HS-27A (cell line): ENCODE measurements around the gene ZNF420.
"Not testable (repeated sequence)": the region's sequence is repeated elsewhere in the genome, so short reads cannot be mapped to it uniquely, and the experiment has no call there.

Source experiments
- DNase-seq: peaks from one replicate; pipeline ENCODE4 v3.0.0-alpha.2; 2012; ENCODE audit warnings: low read depth, missing footprints

Gene ZNF420

GRCh38 chr19:37077934-37078716 is at the start of gene ZNF420:
TSS of gene ZNF420 (plus strand) at chr19:37078433. CDS start at chr19:37089119, 10,686 bp downstream.
- peak; percentile 97 for DNase-seq

DNA sequence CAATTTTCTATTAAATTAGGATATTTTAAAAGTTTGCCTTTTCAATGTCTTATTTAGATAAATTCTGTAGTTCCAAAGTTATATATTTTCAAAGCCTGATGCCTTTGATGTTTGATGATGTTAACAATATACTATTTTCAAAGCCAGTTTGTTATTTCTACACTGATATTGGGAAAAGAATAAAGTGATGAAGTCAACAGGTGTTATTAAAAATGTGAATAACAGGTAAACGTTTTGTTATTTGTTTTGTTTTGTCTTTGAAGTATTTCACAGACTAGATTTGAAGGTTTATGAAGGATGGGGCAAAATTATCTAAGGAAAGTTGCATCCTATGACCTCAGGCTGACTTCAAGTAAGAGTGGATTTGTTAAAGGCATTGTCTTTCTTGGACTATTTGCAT is 33.1 kb upstream of the ZNF420 start:
- no peak for DNase-seq

DNA sequence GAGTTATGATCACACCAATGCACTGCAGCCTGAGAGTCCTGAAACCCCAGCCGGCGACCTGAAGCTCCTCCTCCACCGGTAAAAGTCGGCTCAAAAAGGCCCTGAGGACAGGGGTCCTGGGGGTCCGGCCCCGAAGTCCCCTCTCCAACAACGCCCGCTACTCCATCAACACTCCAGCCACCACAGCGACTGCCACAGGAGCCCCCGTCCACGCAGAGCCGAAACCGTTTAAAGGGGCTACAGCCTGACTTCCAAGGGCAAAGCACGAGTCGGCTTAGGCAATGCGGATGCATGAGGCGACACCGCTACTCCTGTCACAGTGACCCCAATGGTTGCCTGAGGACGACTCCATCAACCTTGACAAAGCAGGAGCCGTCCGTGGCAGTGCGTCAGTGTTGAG is 22.9 kb upstream of the ZNF420 start:
- no peak for DNase-seq

GRCh38 chr19:37056776-37057175 is 21.5 kb upstream of the ZNF420 start:
- no peak for DNase-seq

- no peak for DNase-seq
Observed at GRCh38 chr19:37059142-37059541, 19.1 kb upstream of the ZNF420 start.

DNA sequence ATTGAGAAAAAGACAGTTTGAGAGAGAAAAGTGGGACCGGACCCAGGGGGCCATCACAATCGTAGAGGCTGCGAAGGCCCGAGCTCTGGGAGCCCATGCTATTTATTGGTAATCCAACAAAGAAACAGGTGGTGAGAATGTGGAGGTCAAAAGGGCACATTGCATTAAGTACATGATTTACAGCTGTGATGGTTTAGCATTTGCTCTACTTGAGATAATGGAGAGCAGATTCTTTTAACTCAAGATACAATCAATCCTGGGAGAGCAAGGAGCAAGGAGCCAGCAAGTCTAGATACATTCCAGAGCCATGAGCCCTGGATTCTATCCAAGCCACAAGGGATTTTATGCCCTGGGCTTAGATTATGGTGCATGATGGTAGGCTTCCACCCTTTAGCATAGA is 13.3 kb upstream of the ZNF420 start:
- not testable (repeated sequence) for DNase-seq

DNA sequence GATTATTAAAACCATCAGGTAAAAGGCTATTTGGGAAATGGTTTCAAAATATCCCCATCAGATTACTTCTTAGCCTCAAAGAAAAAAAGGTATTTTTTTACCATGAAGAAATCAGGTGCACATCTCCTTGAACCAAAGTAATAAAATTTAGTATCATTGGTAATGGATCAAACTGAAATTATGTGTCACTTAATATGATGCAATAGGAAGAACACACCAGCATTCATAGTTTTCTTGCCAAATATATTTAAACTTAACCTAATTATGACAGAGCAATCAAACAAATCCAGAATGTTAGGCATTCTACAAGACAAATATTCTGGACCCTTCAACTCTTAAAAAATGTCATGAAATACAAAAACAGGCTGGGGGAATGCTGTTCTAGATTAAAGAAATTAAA is 4.1 kb upstream of the ZNF420 start:
- no peak for DNase-seq

- no peak for DNase-seq
Observed at GRCh38 chr19:37074819-37075362, 3.3 kb upstream of the ZNF420 start.

GRCh38 chr19:37076524-37076923 is 1.7 kb upstream of the ZNF420 start:
- DNase-seq: not testable (repeated sequence)

DNA sequence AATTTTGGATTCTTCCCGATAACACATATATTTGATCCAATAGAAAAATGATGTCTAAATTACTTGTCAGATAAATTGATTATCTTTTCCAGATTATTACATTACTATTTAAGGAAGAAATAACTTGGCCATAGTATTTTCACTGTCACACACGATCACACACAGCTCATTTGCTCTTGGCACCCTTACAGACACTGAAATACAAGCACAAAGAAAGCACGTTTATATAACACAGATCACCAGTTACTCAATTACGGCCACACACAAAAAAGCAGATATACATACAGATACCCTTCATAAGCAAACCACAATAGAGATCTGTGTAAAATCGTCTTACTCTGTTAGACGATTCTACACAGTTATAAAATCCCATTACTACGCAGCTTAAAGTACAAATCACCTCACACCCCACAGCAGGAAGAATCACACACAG is 716 bp upstream of the ZNF420 start:
- DNase-seq: no peak

DNA sequence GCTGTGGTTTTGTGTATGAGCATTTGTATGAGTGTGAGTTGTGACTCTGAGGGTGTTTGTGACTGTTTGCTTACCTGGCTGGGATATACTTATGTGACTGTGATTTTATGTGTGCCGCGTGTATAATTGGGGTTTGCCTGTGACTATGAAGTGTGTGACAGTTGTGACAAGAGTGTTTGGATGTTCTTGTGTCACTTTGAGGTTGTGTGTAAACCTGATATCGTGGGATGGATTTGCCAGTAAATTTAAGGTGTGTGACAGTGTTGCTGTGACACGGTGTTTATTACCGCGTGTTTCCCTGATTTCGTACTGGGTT is 442 bp downstream of the ZNF420 start:
- no peak for DNase-seq

DNA sequence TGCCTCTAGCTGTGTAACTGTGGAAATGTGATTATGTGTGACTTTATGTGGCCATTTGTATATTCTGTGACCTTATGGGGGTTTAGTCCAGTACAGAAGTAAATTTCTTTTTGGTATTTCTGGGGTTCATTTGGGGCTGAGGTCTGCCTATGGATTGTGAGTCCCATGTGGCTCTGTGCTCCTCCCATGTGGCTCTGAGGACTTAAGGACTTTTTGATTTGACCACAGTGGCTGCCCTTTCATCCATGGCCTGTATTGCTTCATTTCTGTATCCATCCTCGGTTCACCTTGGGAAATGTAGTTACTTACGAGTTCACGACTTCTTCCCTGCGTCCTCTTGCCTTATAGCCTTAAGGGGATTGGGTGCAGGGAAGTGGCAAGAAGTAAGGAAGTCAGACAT is 1.0 kb downstream of the ZNF420 start:
- no peak for DNase-seq

- DNase-seq: no peak
Observed at GRCh38 chr19:37082307-37082706, 4.1 kb downstream of the ZNF420 start.

GRCh38 chr19:37087110-37087509 is 8.9 kb downstream of the ZNF420 start:
- DNase-seq: no peak

DNA sequence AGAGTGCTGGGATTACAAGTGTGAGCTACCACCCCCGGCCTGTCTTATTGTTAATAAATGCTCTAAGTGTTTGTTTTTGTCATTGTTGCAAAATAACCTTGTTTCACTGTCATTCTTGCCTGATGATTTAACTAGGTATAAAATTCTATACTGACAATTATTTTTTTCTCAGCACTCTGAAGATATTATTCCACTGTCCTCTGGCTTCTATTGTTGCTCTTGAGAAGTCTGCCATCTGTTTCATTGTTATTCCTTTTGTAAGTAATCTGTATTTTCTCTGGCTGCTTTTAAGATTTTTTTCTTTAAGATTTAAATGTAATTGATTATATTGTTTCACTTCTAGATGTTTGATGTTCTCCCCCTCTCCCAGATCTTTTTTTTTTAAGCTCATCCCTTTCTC is 17.6 kb downstream of the ZNF420 start:
- no peak for DNase-seq

- no peak for DNase-seq
Observed at GRCh38 chr19:37098570-37098969, 20.3 kb downstream of the ZNF420 start.

DNA sequence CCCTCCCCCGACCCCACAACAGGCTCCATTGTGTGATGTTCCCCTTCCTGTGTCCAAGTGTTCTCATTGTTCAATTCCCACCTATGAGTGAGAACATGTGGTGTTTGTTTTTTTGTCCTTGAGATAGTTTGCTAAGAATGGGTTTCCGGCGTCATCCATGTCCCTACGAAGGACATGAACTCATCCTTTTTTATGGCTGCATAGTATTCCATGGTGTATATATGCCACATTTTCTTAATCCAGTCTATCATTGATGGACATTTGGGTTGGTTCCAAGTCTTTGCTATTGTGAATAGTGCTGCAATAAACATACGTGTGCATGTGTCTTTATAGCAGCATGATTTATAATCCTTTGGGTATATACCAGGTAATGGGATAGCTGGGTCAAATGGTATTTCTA is 25.9 kb downstream of the ZNF420 start:
- not testable (repeated sequence) for DNase-seq

DNA sequence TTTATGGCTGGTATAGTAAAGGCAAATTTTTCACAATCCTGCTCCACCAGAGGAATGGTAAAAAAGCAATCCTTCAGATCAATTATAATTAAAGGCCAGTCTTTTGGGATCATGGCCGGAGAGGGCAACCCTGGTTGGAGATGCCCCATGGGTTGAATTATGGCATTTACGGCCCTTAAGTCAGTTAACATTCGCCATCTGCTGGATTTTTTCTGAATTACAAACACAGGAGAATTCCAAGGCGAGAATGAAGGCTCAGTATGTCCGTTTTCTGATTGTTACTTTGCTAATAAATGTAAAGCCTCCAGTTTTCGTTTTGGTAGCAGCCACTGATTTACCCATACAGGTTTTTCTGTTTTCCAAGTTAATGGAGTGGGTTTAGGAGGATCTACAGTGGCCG is 33.5 kb downstream of the ZNF420 start:
- not testable (repeated sequence) for DNase-seq

- no peak for DNase-seq
Observed at GRCh38 chr19:37114001-37114400, 35.8 kb downstream of the ZNF420 start.

- not testable (repeated sequence) for DNase-seq
Observed at GRCh38 chr19:37122093-37122492, 43.9 kb downstream of the ZNF420 start.

- DNase-seq: no peak
Observed at GRCh38 chr19:37127999-37128820, 50.0 kb downstream of the ZNF420 start.

DNA sequence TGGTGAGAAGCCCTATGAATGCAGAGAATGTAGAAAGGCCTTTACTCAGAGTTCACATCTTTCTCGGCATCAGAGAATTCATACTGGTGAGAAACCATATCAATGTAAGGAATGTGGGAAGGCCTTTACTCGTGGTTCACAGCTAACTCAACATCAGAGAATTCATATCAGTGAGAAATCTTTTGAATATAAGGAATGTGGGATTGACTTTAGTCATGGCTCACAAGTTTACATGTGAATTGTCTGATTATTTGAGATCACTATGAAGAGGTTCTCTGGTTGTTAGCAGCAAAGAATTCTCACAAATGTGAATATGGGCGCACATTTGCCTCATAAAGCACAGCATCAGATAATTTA is 50.6 kb downstream of the ZNF420 start:
- no peak for DNase-seq

DNA sequence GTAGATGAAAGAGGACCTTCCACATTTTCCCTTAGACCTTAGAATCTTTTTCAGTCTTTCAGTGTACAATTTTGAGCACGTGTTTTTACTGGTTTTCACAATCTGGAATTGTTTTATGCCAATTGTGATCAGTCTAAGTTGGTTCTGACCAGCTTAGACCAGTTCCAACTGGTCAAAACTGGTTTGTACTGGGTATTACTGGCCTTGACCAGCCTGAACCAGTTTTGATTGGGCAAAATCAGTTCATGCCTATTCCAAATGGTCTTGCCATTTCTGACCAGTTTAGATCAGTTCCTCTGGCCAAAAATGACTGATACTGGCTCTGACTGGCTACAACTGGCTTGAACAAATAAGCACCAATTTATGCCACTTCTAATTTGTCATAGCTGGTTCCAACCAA is 57.9 kb downstream of the ZNF420 start:
- DNase-seq: no peak
